Stimulated activated CD8-positive, alpha-beta memory T cell treated with anti-CD3 and anti-CD28 coated beads, Interleukin-4, amount 100 ng/mL, for 1 hour (primary cell): ENCODE data around the gene TM4SF4.

Source experiments
- DNase-seq, 2 donors: peaks; one replicate each; pipeline ENCODE4 v3.0.0-alpha.2; 2020; ENCODE audit warnings: low read depth in 2 of 2, low spot score in 1 of 2

The TM4SF4 gene

GRCh38 chr3:149454746-149455145 lies 19.8 kb upstream of the TM4SF4 start:
- no peak for DNase-seq

- no peak for DNase-seq
Observed at GRCh38 chr3:149455366-149455765, 19.1 kb upstream of the TM4SF4 start.

GRCh38 chr3:149455989-149456388 lies 18.5 kb upstream of the TM4SF4 start:
- no peak for DNase-seq

- DNase-seq: no peak
Observed at GRCh38 chr3:149459491-149460059, 14.9 kb upstream of the TM4SF4 start.

- DNase-seq: no peak
Observed at GRCh38 chr3:149460117-149460516, 14.4 kb upstream of the TM4SF4 start.

GRCh38 chr3:149462051-149462450 lies 12.4 kb upstream of the TM4SF4 start:
- no peak for DNase-seq

GRCh38 chr3:149462581-149463011 lies 11.9 kb upstream of the TM4SF4 start:
- DNase-seq: no peak

- no peak for DNase-seq
Observed at GRCh38 chr3:149463921-149464320, 10.6 kb upstream of the TM4SF4 start.

- no peak for DNase-seq
Observed at GRCh38 chr3:149464542-149465328, 9.8 kb upstream of the TM4SF4 start.

GRCh38 chr3:149465351-149465883 lies 9.1 kb upstream of the TM4SF4 start:
- DNase-seq: no peak

GRCh38 chr3:149466192-149466591 lies 8.3 kb upstream of the TM4SF4 start:
- DNase-seq: no peak

- no peak for DNase-seq
Observed at GRCh38 chr3:149468504-149469212, 5.8 kb upstream of the TM4SF4 start.

GRCh38 chr3:149470381-149470780 lies 4.1 kb upstream of the TM4SF4 start:
- no peak for DNase-seq

- DNase-seq: no peak
Observed at GRCh38 chr3:149472030-149472797, 2.3 kb upstream of the TM4SF4 start.

GRCh38 chr3:149473357-149474249 lies 894 bp upstream of the TM4SF4 start:
- no peak for DNase-seq

GRCh38 chr3:149475451-149476060 lies 1.1 kb downstream of the TM4SF4 start:
- no peak for DNase-seq

GRCh38 chr3:149476225-149476624 lies 1.7 kb downstream of the TM4SF4 start:
- no peak for DNase-seq

GRCh38 chr3:149479621-149480325 lies 5.3 kb downstream of the TM4SF4 start:
- DNase-seq: no peak
